Placental epithelial cell (primary cell): ENCODE results near the gene KCNMB4. TPM values are rescaled to one million over a fixed set of nuclear protein-coding genes. Genes with fewer than 3 reads are reported as not detected.

Experiments
- small RNA-seq: library from RNA; depleted of rRNA; stranded (forward); fragments of <200 nt; gene quantifications from one replicate; pipeline ENCODE3, GENCODE V24; 2012
- total RNA-seq: library from RNA; depleted of rRNA; stranded (reverse); fragments of >200 nt; gene quantifications from 2 replicates; pipeline ENCODE4 v1.2.3, GENCODE V29; 2012

KCNMB4 gene
- total RNA-seq, result 9.7 and 12.2 TPM in 2 replicates

GRCh38 chr12:70365648-70366518 lies at the start of gene KCNMB4:
KCNMB4 (plus strand) TSS chr12:70366290; CDS start chr12:70366735, 445 bp downstream.

Small RNA genes within 50 kb of the gene (small RNA-seq; reads per million reads assigned to genes)
- gene RNU4-65P, result not detected

Other genes starting within 250 kb of the KCNMB4 start
- gene CNOT2, start 122.9 kb upstream of the KCNMB4 start, total RNA-seq, result 159 and 174 TPM in 2 replicates